Breast epithelium (tissue), 4 donors: ENCODE measurements around the gene SPP1. TPM values are rescaled to one million over a fixed set of nuclear protein-coding genes. Genes with fewer than 3 reads are reported as not detected.

ENCODE experiments used
- DNase-seq, 2 donors: peaks; one replicate each; pipeline ENCODE4 v3.0.0-alpha.2; 2019; ENCODE audit warnings: low spot score in 2 of 2
- H3K27ac ChIP-seq, 2 donors: fragments of 200-600 bp; sonication (generic) in 1 of 2; one replicate each; pipeline ENCODE4 v1.5.1; 2016 to 2019; ENCODE audit warnings: mild to moderate bottlenecking in 1 of 2
- H3K27me3 ChIP-seq, 2 donors: fragments of 200-600 bp; sonication (generic) in 1 of 2; one replicate each; pipeline versions ENCODE4 v1.5.1 to v1.6.0; 2017 to 2019; ENCODE audit warnings: control low read depth in 1 of 2, mild to moderate bottlenecking in 1 of 2
- H3K36me3 ChIP-seq: fragments of 200-600 bp; one replicate; pipeline ENCODE4 v1.5.1; 2019
- H3K4me1 ChIP-seq, 2 donors: fragments of 200-600 bp; sonication (generic); one replicate each; pipeline ENCODE4 v1.5.1; 2016 to 2019; ENCODE audit warnings: control low read depth in 1 of 2
- H3K4me3 ChIP-seq, 3 donors: fragments of 200-600 bp; sonication (generic); 1 replicate in 2 of 3; 2 replicates in 1 of 3; pipeline ENCODE4 v1.5.1; 2016 to 2019; ENCODE audit warnings: mild to moderate bottlenecking in 3 of 3, moderate library complexity in 2 of 3
- H3K9me3 ChIP-seq, 2 donors: fragments of 200-600 bp; sonication (generic) in 1 of 2; one replicate each; pipeline ENCODE4 v1.5.1; 2016 to 2019; ENCODE audit warnings: control low read depth in 1 of 2
- POLR2A ChIP-seq: fragments of 450-650 bp; IDR thresholded peaks from one replicate; pipeline ENCODE4 v1.6.1; 2016; ENCODE audit warnings: antibody characterized with exemption, mild to moderate bottlenecking, moderate library complexity
- POLR2AphosphoS5 ChIP-seq, 3 donors: sonication (generic); formaldehyde crosslinking; IDR thresholded peaks; one replicate each; pipeline ENCODE4 v1.6.1; 2017; ENCODE audit warnings: antibody characterized with exemption in 3 of 3
- intact Hi-C: fragments of 100-400 bp; cut with DNase I; formaldehyde crosslinking; loops from one replicate; pipeline ENCODE4 v1.15.1; 2023; ENCODE audit warnings: low total_unique reads
- total RNA-seq, 3 donors: library from RNA; depleted of rRNA; stranded (reverse); fragments of >200 nt; gene quantifications; one replicate each; pipeline ENCODE4 v1.1.0, GENCODE V29; 2016
- TF ChIP-seq, protein P1 (sequence below), 3 donors: fragments of 450-650 bp; IDR thresholded peaks; one replicate each; pipeline ENCODE4 v1.5.1; 2016 to 2017; ENCODE audit warnings: antibody characterized with exemption in 3 of 3, mild to moderate bottlenecking in 3 of 3, moderate library complexity in 3 of 3

Gene SPP1
- total RNA-seq, 3 donors from 2014 or later = 25.0 to 508 (median 32.8) TPM

GRCh38 chr4:87953826-87954225, 21.7 kb upstream of the SPP1 start:
- H3K9me3 ChIP-seq = no peaks in the 10 kb centered on the region
- H3K36me3 ChIP-seq = no peaks in the 10 kb centered on the region
- H3K4me3 ChIP-seq = no peak overlapping the region
- no peaks in the 10 kb centered on the region for H3K27me3 ChIP-seq
- no peak for DNase-seq
- intact Hi-C loops = no loop called here
- H3K27ac ChIP-seq = no peak overlapping the region
- H3K4me1 ChIP-seq = peaks cover 0 to 6% of the 10 kb centered on the region in 2 donors
- no peak for TF ChIP-seq POLR2A
- no peak for TF ChIP-seq POLR2AphosphoS5 (IDR thresholded peaks at IDR 0.05)
- TF ChIP-seq, protein P1, sequence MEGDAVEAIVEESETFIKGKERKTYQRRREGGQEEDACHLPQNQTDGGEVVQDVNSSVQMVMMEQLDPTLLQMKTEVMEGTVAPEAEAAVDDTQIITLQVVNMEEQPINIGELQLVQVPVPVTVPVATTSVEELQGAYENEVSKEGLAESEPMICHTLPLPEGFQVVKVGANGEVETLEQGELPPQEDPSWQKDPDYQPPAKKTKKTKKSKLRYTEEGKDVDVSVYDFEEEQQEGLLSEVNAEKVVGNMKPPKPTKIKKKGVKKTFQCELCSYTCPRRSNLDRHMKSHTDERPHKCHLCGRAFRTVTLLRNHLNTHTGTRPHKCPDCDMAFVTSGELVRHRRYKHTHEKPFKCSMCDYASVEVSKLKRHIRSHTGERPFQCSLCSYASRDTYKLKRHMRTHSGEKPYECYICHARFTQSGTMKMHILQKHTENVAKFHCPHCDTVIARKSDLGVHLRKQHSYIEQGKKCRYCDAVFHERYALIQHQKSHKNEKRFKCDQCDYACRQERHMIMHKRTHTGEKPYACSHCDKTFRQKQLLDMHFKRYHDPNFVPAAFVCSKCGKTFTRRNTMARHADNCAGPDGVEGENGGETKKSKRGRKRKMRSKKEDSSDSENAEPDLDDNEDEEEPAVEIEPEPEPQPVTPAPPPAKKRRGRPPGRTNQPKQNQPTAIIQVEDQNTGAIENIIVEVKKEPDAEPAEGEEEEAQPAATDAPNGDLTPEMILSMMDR (IDR thresholded peaks at IDR 0.05) = no peak

DNA sequence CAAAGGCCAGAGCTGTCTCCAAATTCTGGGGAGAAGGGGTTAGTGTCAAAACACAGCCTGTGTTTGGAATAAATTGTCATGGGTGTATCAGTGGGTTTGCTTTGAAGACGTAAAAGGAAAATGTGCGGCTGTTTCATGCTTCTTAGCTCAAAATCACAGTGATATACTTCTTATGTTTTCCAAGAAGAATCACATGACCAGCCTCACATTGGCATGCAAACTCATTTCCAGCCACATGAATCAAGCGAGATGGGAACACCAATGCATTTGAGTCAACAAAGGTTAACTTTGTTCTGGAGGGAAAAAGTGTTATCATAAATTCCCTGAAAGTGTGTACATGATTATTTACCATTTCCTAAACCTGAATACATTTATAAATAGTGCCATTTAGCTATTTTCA, 19.0 kb upstream of the SPP1 start:
- Histone ChIP-seq H3K4me1 (no peaks in the 10 kb centered on the region), H3K4me3 (no peak overlapping the region), H3K36me3 (no peaks in the 10 kb centered on the region), H3K9me3 (no peaks in the 10 kb centered on the region), H3K27me3 (no peaks in the 10 kb centered on the region), H3K27ac (no peak overlapping the region)
- TF ChIP-seq POLR2AphosphoS5 (IDR thresholded peaks at IDR 0.05) = no peak
- DNase-seq = no peak
- intact Hi-C loops = no loop called here

- TF ChIP-seq POLR2AphosphoS5 (IDR thresholded peaks at IDR 0.05) (no peak), POLR2A (no peak)
- TF ChIP-seq, protein P1 (IDR thresholded peaks at IDR 0.05) = no peak
- intact Hi-C loops = no loop called here
- Histone ChIP-seq H3K4me3 (no peak overlapping the region), H3K9me3 (no peaks in the 10 kb centered on the region), H3K27me3 (no peaks in the 10 kb centered on the region), H3K27ac (no peak overlapping the region), H3K4me1 (no peaks in the 10 kb centered on the region), H3K36me3 (no peaks in the 10 kb centered on the region)
- no peak for DNase-seq
Observed at GRCh38 chr4:87957061-87957460, 18.5 kb upstream of the SPP1 start.

- TF ChIP-seq, protein P1 (IDR thresholded peaks at IDR 0.05) = no peak
- TF ChIP-seq POLR2A = no peak
- TF ChIP-seq POLR2AphosphoS5 (IDR thresholded peaks at IDR 0.05) = no peak
- Histone ChIP-seq H3K36me3 (no peaks in the 10 kb centered on the region), H3K4me1 (no peaks in the 10 kb centered on the region), H3K4me3 (no peak overlapping the region), H3K27me3 (no peaks in the 10 kb centered on the region), H3K27ac (no peak overlapping the region), H3K9me3 (no peaks in the 10 kb centered on the region)
- intact Hi-C loops = no loop called here
- no peak for DNase-seq
Observed at GRCh38 chr4:87961993-87962392, 13.5 kb upstream of the SPP1 start.

- H3K27ac ChIP-seq = no peak overlapping the region
- no peaks in the 10 kb centered on the region for H3K27me3 ChIP-seq
- H3K4me1 ChIP-seq = no peaks in the 10 kb centered on the region
- intact Hi-C loops = no loop called here
- TF ChIP-seq POLR2AphosphoS5 (IDR thresholded peaks at IDR 0.05) (no peak), POLR2A (no peak)
- TF ChIP-seq, protein P1 (IDR thresholded peaks at IDR 0.05) = no peak
- H3K4me3 ChIP-seq = no peak overlapping the region
- H3K9me3 ChIP-seq = no peaks in the 10 kb centered on the region
- no peak for DNase-seq
- no peaks in the 10 kb centered on the region for H3K36me3 ChIP-seq
Observed at GRCh38 chr4:87962398-87963146, 12.9 kb upstream of the SPP1 start.
